ENCODE measurements around the gene PLA2G12A.

PLA2G12A gene

DNA sequence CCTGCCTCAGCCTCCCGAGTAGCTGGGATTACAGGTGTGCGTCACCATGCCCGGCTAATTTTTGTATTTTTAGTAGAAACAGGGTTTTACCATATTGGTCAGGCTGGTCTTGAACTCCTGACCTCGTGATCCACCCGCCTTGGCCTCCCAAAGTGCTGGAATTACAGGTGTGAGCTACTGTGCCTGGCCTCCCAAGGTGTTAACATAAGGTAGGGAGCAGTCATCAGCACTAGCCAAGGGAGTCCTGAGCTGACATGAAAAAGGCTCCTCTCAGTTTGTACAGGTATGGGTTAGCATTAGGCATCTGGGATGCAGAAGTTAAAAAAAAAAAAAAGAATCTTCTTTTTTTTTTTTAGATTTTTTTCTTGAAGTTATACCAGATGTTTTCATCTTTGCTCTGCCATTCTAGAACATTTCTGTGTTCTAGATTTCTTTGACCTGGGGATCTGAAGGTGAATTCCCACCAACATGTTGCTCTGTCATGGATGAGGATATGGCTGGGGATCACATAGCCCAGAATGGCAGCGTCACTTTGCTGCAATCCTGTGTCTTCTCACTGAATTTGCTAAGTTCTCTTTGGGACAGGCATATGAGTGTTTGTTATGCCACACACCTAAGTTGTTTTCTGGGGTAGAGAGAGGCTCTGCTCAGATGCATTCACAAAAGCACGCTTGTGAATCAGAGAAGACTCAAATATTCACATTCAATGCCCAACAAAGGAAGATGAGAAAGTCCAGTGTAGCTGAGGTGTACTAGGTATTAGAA, 24.4 kb upstream of the PLA2G12A start:
- no peak for TF ChIP-seq FOXP2 (optimal IDR thresholded peaks at IDR 0.05; ENCODE audit: borderline replicate concordance, extremely low read depth, extremely low read length, insufficient read depth)
- no peak for TF ChIP-seq TAF1 (IDR thresholded peaks at IDR 0.05; ENCODE audit: borderline replicate concordance, insufficient read depth, low read length)
- no peak for TF ChIP-seq SIN3A (IDR thresholded peaks at IDR 0.05; ENCODE audit: borderline replicate concordance, insufficient read depth, low read length)
- no peak for TF ChIP-seq POLR2AphosphoS5 (IDR thresholded peaks at IDR 0.05; ENCODE audit: low read depth, low read length)
- TF ChIP-seq, protein P1, sequence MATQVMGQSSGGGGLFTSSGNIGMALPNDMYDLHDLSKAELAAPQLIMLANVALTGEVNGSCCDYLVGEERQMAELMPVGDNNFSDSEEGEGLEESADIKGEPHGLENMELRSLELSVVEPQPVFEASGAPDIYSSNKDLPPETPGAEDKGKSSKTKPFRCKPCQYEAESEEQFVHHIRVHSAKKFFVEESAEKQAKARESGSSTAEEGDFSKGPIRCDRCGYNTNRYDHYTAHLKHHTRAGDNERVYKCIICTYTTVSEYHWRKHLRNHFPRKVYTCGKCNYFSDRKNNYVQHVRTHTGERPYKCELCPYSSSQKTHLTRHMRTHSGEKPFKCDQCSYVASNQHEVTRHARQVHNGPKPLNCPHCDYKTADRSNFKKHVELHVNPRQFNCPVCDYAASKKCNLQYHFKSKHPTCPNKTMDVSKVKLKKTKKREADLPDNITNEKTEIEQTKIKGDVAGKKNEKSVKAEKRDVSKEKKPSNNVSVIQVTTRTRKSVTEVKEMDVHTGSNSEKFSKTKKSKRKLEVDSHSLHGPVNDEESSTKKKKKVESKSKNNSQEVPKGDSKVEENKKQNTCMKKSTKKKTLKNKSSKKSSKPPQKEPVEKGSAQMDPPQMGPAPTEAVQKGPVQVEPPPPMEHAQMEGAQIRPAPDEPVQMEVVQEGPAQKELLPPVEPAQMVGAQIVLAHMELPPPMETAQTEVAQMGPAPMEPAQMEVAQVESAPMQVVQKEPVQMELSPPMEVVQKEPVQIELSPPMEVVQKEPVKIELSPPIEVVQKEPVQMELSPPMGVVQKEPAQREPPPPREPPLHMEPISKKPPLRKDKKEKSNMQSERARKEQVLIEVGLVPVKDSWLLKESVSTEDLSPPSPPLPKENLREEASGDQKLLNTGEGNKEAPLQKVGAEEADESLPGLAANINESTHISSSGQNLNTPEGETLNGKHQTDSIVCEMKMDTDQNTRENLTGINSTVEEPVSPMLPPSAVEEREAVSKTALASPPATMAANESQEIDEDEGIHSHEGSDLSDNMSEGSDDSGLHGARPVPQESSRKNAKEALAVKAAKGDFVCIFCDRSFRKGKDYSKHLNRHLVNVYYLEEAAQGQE (IDR thresholded peaks at IDR 0.05; ENCODE audit: insufficient read depth in 1 of 2, low read depth in 2 of 2, low read length in 2 of 2) = no peak

DNA sequence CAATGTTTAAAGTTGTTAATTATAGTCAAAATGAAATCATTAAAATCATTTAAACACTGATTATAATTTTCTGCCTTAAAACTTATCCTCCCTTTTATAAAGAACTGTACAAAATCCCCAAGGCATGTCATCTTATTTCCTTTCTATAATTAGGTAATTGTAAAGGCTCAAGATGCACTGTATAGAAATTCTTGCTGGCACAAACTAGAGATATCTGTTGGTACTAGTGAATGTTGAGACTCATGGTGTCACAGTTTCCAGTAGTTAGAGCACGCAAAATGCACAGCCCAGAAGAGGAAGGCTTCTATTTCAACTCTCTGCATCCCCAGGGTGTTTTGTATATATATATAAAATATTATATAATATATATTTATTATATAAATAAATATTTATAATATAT, 22.7 kb upstream of the PLA2G12A start:
- TF ChIP-seq SIN3A (IDR thresholded peaks at IDR 0.05; ENCODE audit: borderline replicate concordance, insufficient read depth, low read length) (no peak), FOXP2 (optimal IDR thresholded peaks at IDR 0.05; ENCODE audit: borderline replicate concordance, extremely low read depth, extremely low read length, insufficient read depth) (no peak), TAF1 (IDR thresholded peaks at IDR 0.05; ENCODE audit: borderline replicate concordance, insufficient read depth, low read length) (no peak), POLR2AphosphoS5 (IDR thresholded peaks at IDR 0.05; ENCODE audit: low read depth, low read length) (no peak)
- TF ChIP-seq, protein P1 (IDR thresholded peaks at IDR 0.05; ENCODE audit: insufficient read depth in 1 of 2, low read depth in 2 of 2, low read length in 2 of 2) = no peak

DNA sequence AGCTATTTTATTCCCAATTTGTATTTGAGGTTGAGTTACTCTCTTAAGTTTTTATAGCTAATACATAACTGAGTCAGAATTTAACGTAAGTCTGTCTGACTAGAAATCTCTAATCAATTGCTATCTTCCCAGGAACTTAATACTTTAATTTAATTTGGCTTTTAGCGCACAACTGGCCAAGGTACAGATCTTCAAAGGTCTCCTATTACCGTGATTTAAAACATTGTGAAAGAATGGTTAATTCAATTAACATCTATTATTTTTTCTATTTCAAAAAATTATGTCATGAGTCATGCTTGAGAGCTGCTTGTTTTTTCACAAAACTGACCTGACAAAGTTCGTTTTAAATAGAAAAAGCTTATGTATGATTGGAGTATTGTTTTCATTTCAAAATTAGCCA, 22.0 kb upstream of the PLA2G12A start:
- TF ChIP-seq SIN3A (IDR thresholded peaks at IDR 0.05; ENCODE audit: borderline replicate concordance, insufficient read depth, low read length) (no peak), FOXP2 (optimal IDR thresholded peaks at IDR 0.05; ENCODE audit: borderline replicate concordance, extremely low read depth, extremely low read length, insufficient read depth) (no peak), POLR2AphosphoS5 (IDR thresholded peaks at IDR 0.05; ENCODE audit: low read depth, low read length) (no peak), TAF1 (IDR thresholded peaks at IDR 0.05; ENCODE audit: borderline replicate concordance, insufficient read depth, low read length) (no peak)
- TF ChIP-seq, protein P1 (IDR thresholded peaks at IDR 0.05; ENCODE audit: insufficient read depth in 1 of 2, low read depth in 2 of 2, low read length in 2 of 2) = no peak

DNA sequence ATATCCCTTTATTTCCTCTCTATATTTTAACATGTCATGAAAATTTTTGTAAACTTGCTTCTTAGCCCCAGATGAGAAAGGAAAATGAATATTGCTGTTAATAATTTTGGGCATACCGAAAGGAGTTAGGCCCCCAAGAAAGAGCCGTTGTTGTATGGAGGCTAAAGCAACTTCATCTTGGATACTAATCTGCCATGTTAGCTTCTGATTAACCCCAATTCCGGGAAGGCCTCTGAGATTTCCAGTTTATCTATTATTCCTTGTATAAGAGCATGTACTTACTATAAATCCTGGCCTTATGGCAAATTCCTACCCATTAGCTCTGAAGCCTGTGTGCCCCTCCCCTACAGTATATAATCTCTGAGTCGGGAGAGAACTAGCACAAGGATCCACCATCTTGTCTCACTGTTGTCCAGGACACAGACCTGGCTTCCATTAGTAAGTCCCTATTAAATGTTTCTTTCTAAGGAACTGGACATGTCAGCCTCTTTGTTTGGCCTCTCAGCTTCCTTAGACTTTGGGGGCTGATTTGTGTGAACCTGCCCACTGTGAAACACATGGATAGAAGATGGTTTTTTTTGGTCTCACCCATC, 20.9 kb upstream of the PLA2G12A start:
- TF ChIP-seq SIN3A (IDR thresholded peaks at IDR 0.05; ENCODE audit: borderline replicate concordance, insufficient read depth, low read length) = no peak
- TF ChIP-seq FOXP2 (optimal IDR thresholded peaks at IDR 0.05; ENCODE audit: borderline replicate concordance, extremely low read depth, extremely low read length, insufficient read depth) = no peak
- TF ChIP-seq, protein P1 (IDR thresholded peaks at IDR 0.05; ENCODE audit: insufficient read depth in 1 of 2, low read depth in 2 of 2, low read length in 2 of 2) = no peak
- TF ChIP-seq TAF1 (IDR thresholded peaks at IDR 0.05; ENCODE audit: borderline replicate concordance, insufficient read depth, low read length) = no peak
- TF ChIP-seq POLR2AphosphoS5 (IDR thresholded peaks at IDR 0.05; ENCODE audit: low read depth, low read length) = no peak

Measured in PFSK-1 (cell line).